HCT116 (cell line): ENCODE data around the gene LHFPL4. TPM values are rescaled to one million over a fixed set of nuclear protein-coding genes. Genes with fewer than 3 reads are reported as not detected.

ENCODE experiments used
- ATAC-seq: fragments of 200-7000 bp; cut with Tn5 transposase; 2 replicates; pipeline ENCODE4 v1.9.1; 2020; ENCODE audit warnings: mild to moderate bottlenecking, moderate library complexity
- BruUV-seq: library from RNA; stranded (reverse); fragments of 400-500 nt; replicated peaks from 2 replicates; lab custom pipeline; 2021; lab: Mats Ljungman, UMichigan
- CTCF ChIA-PET: fragments of 300-600 bp; sonication (Branson Sonifier 250); formaldehyde crosslinking; loops from one replicate; lab custom pipeline; 2021; ENCODE audit warnings: antibody characterized with exemption; lab: Charles Lee
- POLR2A ChIA-PET: fragments of 300-600, 350-600 bp; sonication (Branson Sonifier 250); formaldehyde crosslinking; loops from one replicate; lab custom pipeline; 2021; ENCODE audit warnings: antibody characterized with exemption; lab: Charles Lee
- RAD21 ChIA-PET, 2 experiments: fragments of 300-600 bp; sonication (Branson Sonifier 250); formaldehyde crosslinking; loops; one replicate each; lab custom pipeline; 2023; ENCODE audit warnings: low total read pairs in 2 of 2; ENCODE audit not compliant: uncharacterized antibody in 2 of 2, unreplicated experiment in 2 of 2, low non-redundant PET in 1 of 2; lab: Charles Lee
- DNase-seq: peaks from one replicate; pipeline ENCODE4 v3.0.0-alpha.2; 2010; ENCODE audit warnings: low read depth, low spot score
- H2AFZ ChIP-seq: fragments of 200-600 bp; shearing (Covaris generic), sonication (generic); 2 replicates; pipeline ENCODE4 v1.6.1; 2017; ENCODE audit warnings: low read depth, mixed run types, mixed read lengths, antibody characterized with exemption, low read length; ENCODE audit not compliant: poor library complexity, severe bottlenecking
- H3K27ac ChIP-seq: 2 replicates; pipeline ENCODE4 v1.5.1; 2012; ENCODE audit warnings: low read depth, low read length
- H3K27me3 ChIP-seq: fragments of 200-600 bp; sonication (generic); 2 replicates; pipeline ENCODE4 v1.6.1; 2016; ENCODE audit warnings: mixed run types, low read length, mixed read lengths; ENCODE audit not compliant: insufficient read depth
- H3K36me3 ChIP-seq, 2 experiments: fragments of 200-500 bp in 1 of 2; fragments of 200-600 bp in 1 of 2; sonication (Bioruptor generic) in 1 of 2; sonication (generic) in 1 of 2; 2 replicates each; pipeline versions ENCODE4 v1.5.1 to v1.6.1; 2014 to 2016; ENCODE audit warnings: low read length in 2 of 2, inconsistent platforms in 1 of 2, mixed read lengths in 1 of 2, mixed run types in 1 of 2; ENCODE audit not compliant: insufficient read depth in 2 of 2, control insufficient read depth in 1 of 2
- H3K4me1 ChIP-seq, 2 experiments: fragments of 200-600 bp in 1 of 2; sonication (generic) in 1 of 2; 2 replicates each; pipeline versions ENCODE4 v1.5.1 to v1.6.1; 2012 to 2017; ENCODE audit warnings: low read length in 2 of 2, inconsistent platforms in 1 of 2, mild to moderate bottlenecking in 1 of 2, mixed read lengths in 1 of 2, mixed run types in 1 of 2, moderate library complexity in 1 of 2; ENCODE audit not compliant: insufficient read depth in 2 of 2, control insufficient read depth in 1 of 2
- H3K4me2 ChIP-seq: fragments of 200-600 bp; sonication (generic); 2 replicates; pipeline ENCODE4 v1.6.1; 2017; ENCODE audit warnings: mixed run types, low read length, mixed read lengths
- H3K4me3 ChIP-seq, 2 experiments: fragments of 200-600 bp in 1 of 2; sonication (generic) in 1 of 2; replicated peaks in 1 of 2; 2 replicates each; pipeline ENCODE4 v1.5.1; 2011 to 2016; ENCODE audit warnings: low read length in 2 of 2, control low read depth in 1 of 2, low read depth in 1 of 2, mild to moderate bottlenecking in 1 of 2, mixed read lengths in 1 of 2, mixed run types in 1 of 2
- H3K79me2 ChIP-seq: fragments of 200-600 bp; sonication (generic); 2 replicates; pipeline ENCODE4 v1.6.1; 2017; ENCODE audit warnings: mild to moderate bottlenecking, mixed run types, low read length, moderate library complexity, mixed read lengths; ENCODE audit not compliant: insufficient read depth
- H3K9ac ChIP-seq: fragments of 200-600 bp; sonication (generic); 2 replicates; pipeline ENCODE4 v1.6.1; 2016; ENCODE audit warnings: low read length, mixed read lengths
- H3K9me2 ChIP-seq: fragments of 200-600 bp; sonication (generic), shearing (Covaris generic); 2 replicates; pipeline ENCODE4 v1.6.1; 2017; ENCODE audit warnings: mixed run types, mild to moderate bottlenecking, moderate library complexity; ENCODE audit not compliant: insufficient read depth
- H3K9me3 ChIP-seq, 2 experiments: fragments of 200-500 bp in 1 of 2; fragments of 200-600 bp in 1 of 2; sonication (Bioruptor generic) in 1 of 2; sonication (generic) in 1 of 2; 2 replicates each; pipeline ENCODE4 v1.6.1; 2014 to 2017; ENCODE audit warnings: low read length in 2 of 2, mixed read lengths in 2 of 2, inconsistent platforms in 1 of 2, low read depth in 1 of 2, mild to moderate bottlenecking in 1 of 2, mixed run types in 1 of 2, moderate library complexity in 1 of 2; ENCODE audit not compliant: control insufficient read depth in 1 of 2, insufficient read depth in 1 of 2
- H4K20me1 ChIP-seq: fragments of 200-600 bp; sonication (generic), shearing (Covaris generic); 2 replicates; pipeline ENCODE4 v1.6.1; 2017; ENCODE audit warnings: mixed run types, mild to moderate bottlenecking, moderate library complexity; ENCODE audit not compliant: insufficient read depth
- ATF3 ChIP-seq: IDR thresholded peaks from 2 replicates; pipeline ENCODE4 v1.6.1; 2012
- CBX3 ChIP-seq: IDR thresholded peaks from 2 replicates; pipeline ENCODE4 v1.6.1; 2012; ENCODE audit warnings: low read depth
- CEBPB ChIP-seq: IDR thresholded peaks from 2 replicates; pipeline ENCODE4 v1.6.1; 2012; ENCODE audit warnings: low read depth
- EGR1 ChIP-seq: IDR thresholded peaks from 2 replicates; pipeline ENCODE4 v1.6.1; 2012; ENCODE audit warnings: low read depth
- ELF1 ChIP-seq: IDR thresholded peaks from 2 replicates; pipeline ENCODE4 v1.6.1; 2012; ENCODE audit warnings: low read depth, borderline replicate concordance
- EZH2 ChIP-seq: fragments of 200-600 bp; sonication (generic); IDR thresholded peaks from 2 replicates; pipeline ENCODE4 v1.6.1; 2017; ENCODE audit warnings: antibody characterized with exemption, mixed run types
- FOSL1 ChIP-seq: IDR thresholded peaks from 2 replicates; pipeline ENCODE4 v1.6.1; 2012; ENCODE audit warnings: low read depth
- JUND ChIP-seq: IDR thresholded peaks from 2 replicates; pipeline ENCODE4 v1.6.1; 2012
- POLR2A ChIP-seq: IDR thresholded peaks from 2 replicates; pipeline ENCODE4 v1.7.0; 2011; ENCODE audit warnings: borderline replicate concordance; ENCODE audit not compliant: insufficient read depth, insufficient read length; ENCODE audit errors: extremely low read depth
- POLR2AphosphoS5 ChIP-seq: IDR thresholded peaks from 2 replicates; pipeline ENCODE4 v1.6.1; 2011; ENCODE audit warnings: mild to moderate bottlenecking, low read depth, low read length, moderate library complexity
- SIN3A ChIP-seq: IDR thresholded peaks from 2 replicates; pipeline ENCODE4 v1.6.1; 2012; ENCODE audit warnings: low read depth
- SRF ChIP-seq: IDR thresholded peaks from 2 replicates; pipeline ENCODE4 v1.6.1; 2012; ENCODE audit warnings: low read depth
- TCF7L2 ChIP-seq: IDR thresholded peaks from 2 replicates; pipeline ENCODE4 v1.7.0; 2011; ENCODE audit warnings: borderline replicate concordance, inconsistent platforms; ENCODE audit not compliant: insufficient read depth, insufficient read length; ENCODE audit errors: extremely low read depth
- YY1 ChIP-seq: IDR thresholded peaks from 2 replicates; pipeline ENCODE4 v1.6.1; 2011; ENCODE audit warnings: low read length, low read depth, moderate library complexity, mild to moderate bottlenecking; ENCODE audit not compliant: insufficient replicate concordance; ENCODE audit errors: extremely low read depth
- ZBTB33 ChIP-seq: IDR thresholded peaks from 2 replicates; pipeline ENCODE4 v1.6.1; 2011; ENCODE audit warnings: mild to moderate bottlenecking, low read length, moderate library complexity; ENCODE audit not compliant: insufficient replicate concordance; ENCODE audit errors: extremely low read depth
- ZFX ChIP-seq: fragments of 450-650 bp; IDR thresholded peaks from 2 replicates; pipeline ENCODE4 v1.6.1; 2017
- ZNF274 ChIP-seq: fragments of 200-500 bp; sonication (Bioruptor generic); IDR thresholded peaks from 2 replicates; pipeline ENCODE4 v1.6.1; 2014; ENCODE audit warnings: mild to moderate bottlenecking, low read depth, low read length, inconsistent platforms
- intact Hi-C: fragments of 100-400 bp; cut with micrococcal nuclease; formaldehyde crosslinking; loops from 2 replicates; pipeline ENCODE4 v1.10.0; 2022
- total RNA-seq: library from RNA; stranded (reverse); gene quantifications from one replicate; pipeline ENCODE4 v1.2.1, GENCODE V29; 2021; ENCODE audit not compliant: unreplicated experiment
- TF ChIP-seq, protein P1 (sequence below): IDR thresholded peaks from 2 replicates; pipeline ENCODE4 v1.6.1; 2012
- TF ChIP-seq, protein P2 (sequence below): IDR thresholded peaks from 2 replicates; pipeline ENCODE4 v1.6.1; 2012; ENCODE audit warnings: low read depth
- TF ChIP-seq, protein P3 (sequence below), 3 experiments: fragments of 200-600 bp in 1 of 3; sonication (generic) in 1 of 3; IDR thresholded peaks in 2 of 3; conservative IDR thresholded peaks in 1 of 3; 2 replicates each; pipeline ENCODE4 v1.5.1; 2012 to 2017; ENCODE audit warnings: low read depth in 2 of 3, low read length in 2 of 3, antibody characterized with exemption in 1 of 3, borderline replicate concordance in 1 of 3, control low read depth in 1 of 3, mild to moderate bottlenecking in 1 of 3, mixed read lengths in 1 of 3, mixed run types in 1 of 3, moderate library complexity in 1 of 3; ENCODE audit not compliant: insufficient read depth in 1 of 3

LHFPL4 gene
- total RNA-seq, 1 experiment from 2014 or later, result not detected

- Histone ChIP-seq H3K79me2 (peaks cover 68% of the 10 kb centered on the region), H3K27me3 (no peaks in the 10 kb centered on the region), H3K4me2 (no peak overlapping the region), H3K9me2 (no peaks in the 10 kb centered on the region), H3K9ac (no peak overlapping the region), H4K20me1 (no peaks in the 10 kb centered on the region), H3K36me3 (peaks cover 83 to 84% of the 10 kb centered on the region in 2 experiments), H3K4me3 (no peak overlapping the region), H2AFZ (no peak overlapping the region), H3K9me3 (no peaks in the 10 kb centered on the region), H3K27ac (no peak overlapping the region), H3K4me1 (no peaks in the 10 kb centered on the region)
- intact Hi-C loops, result loop anchor here (5.0 kb wide), 1 partner anchor 33 kb away; no protein-coding TSS in a partner anchor
- RAD21 ChIA-PET, result no interaction called here
- CTCF ChIA-PET, result no interaction called here
- POLR2A ChIA-PET, result no interaction called here
- BruUV-seq, result no TSS peak
- TF ChIP-seq, protein P1, sequence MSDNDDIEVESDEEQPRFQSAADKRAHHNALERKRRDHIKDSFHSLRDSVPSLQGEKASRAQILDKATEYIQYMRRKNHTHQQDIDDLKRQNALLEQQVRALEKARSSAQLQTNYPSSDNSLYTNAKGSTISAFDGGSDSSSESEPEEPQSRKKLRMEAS, result no peak
- TF ChIP-seq ZBTB33 (no peak), TCF7L2 (no peak), ELF1 (no peak), ZNF274 (no peak), ATF3 (no peak), EZH2 (no peak), POLR2AphosphoS5 (no peak), ZFX (no peak), CEBPB (no peak), JUND (no peak), YY1 (no peak), POLR2A (no peak), FOSL1 (no peak), SIN3A (no peak), EGR1 (no peak), CBX3 (no peak), SRF (no peak)
- TF ChIP-seq, protein P2, sequence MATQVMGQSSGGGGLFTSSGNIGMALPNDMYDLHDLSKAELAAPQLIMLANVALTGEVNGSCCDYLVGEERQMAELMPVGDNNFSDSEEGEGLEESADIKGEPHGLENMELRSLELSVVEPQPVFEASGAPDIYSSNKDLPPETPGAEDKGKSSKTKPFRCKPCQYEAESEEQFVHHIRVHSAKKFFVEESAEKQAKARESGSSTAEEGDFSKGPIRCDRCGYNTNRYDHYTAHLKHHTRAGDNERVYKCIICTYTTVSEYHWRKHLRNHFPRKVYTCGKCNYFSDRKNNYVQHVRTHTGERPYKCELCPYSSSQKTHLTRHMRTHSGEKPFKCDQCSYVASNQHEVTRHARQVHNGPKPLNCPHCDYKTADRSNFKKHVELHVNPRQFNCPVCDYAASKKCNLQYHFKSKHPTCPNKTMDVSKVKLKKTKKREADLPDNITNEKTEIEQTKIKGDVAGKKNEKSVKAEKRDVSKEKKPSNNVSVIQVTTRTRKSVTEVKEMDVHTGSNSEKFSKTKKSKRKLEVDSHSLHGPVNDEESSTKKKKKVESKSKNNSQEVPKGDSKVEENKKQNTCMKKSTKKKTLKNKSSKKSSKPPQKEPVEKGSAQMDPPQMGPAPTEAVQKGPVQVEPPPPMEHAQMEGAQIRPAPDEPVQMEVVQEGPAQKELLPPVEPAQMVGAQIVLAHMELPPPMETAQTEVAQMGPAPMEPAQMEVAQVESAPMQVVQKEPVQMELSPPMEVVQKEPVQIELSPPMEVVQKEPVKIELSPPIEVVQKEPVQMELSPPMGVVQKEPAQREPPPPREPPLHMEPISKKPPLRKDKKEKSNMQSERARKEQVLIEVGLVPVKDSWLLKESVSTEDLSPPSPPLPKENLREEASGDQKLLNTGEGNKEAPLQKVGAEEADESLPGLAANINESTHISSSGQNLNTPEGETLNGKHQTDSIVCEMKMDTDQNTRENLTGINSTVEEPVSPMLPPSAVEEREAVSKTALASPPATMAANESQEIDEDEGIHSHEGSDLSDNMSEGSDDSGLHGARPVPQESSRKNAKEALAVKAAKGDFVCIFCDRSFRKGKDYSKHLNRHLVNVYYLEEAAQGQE, result no peak
- TF ChIP-seq, protein P3, sequence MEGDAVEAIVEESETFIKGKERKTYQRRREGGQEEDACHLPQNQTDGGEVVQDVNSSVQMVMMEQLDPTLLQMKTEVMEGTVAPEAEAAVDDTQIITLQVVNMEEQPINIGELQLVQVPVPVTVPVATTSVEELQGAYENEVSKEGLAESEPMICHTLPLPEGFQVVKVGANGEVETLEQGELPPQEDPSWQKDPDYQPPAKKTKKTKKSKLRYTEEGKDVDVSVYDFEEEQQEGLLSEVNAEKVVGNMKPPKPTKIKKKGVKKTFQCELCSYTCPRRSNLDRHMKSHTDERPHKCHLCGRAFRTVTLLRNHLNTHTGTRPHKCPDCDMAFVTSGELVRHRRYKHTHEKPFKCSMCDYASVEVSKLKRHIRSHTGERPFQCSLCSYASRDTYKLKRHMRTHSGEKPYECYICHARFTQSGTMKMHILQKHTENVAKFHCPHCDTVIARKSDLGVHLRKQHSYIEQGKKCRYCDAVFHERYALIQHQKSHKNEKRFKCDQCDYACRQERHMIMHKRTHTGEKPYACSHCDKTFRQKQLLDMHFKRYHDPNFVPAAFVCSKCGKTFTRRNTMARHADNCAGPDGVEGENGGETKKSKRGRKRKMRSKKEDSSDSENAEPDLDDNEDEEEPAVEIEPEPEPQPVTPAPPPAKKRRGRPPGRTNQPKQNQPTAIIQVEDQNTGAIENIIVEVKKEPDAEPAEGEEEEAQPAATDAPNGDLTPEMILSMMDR (IDR thresholded peaks at IDR 0.05 in 2 of 3, conservative IDR thresholded peaks at IDR 0.05 in 1 of 3; ENCODE audit: borderline replicate concordance in 1 of 3, insufficient read depth in 1 of 3, low read depth in 2 of 3, low read length in 2 of 3), result no peak
- ATAC-seq (no peak), DNase-seq (no peak)
Observed at GRCh38 chr3:9469986-9470385, 83.6 kb downstream of the LHFPL4 start.
